HTERT RPE-1 (cell line): Measurements from ENCODE around the gene DPP9.

Source experiments
- in situ Hi-C: fragments of 300-500 bp; cut with MboI; formaldehyde crosslinking; loops from 4 replicates; pipeline ENCODE4 v1.14.3; 2020; ENCODE audit warnings: low sequenced_read_pairs

DPP9 gene

DNA sequence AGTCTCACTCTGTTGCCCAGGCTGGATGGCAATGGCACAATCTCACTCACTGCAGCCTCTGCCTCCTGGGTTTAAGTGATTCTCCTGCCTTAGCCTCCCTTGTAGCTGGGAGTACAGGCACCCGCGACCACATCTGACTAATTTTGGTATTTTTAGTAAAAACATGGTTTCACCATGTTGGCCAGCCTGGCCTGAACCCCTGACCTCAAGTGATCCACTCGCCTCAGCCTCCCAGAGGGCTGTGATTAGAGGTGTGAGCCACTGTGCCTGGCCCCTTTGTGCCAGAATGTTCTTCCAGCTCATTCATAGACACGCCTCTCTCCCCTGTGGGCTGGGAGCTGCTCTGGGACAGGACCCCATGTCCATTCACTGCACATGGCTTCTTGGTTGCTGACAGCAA is 62.6 kb downstream of the DPP9 start:
- in situ Hi-C loops: no loop called here

DNA sequence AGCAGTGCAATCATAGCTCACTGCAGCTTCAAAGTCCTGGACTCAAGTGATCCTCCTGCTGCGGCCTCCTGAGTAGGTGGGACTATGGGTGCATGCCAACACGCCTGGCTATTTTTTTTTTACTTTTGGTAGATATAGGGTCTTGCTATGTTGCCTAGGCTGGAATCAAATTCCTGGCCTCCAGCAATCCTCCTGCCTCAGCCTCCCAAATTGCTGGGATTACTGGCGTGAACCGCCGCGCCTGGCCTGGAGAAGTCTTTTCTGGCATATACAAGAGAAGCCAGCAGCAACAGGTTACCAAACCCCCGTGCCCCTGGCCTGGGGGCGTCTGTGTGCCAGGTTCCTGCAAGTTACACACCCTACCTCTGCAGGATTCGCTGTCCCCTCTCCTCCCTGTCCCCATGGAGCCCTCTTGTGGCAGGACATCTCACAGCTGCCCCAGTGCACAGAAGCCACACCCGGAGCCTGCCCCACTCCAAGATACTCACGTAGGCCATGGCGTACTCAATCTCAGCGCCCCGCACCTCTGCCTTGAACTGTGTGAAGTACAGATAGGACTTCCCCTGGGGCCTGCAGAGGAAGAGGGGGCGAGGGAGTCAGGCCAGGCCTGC is 63.4 kb downstream of the DPP9 start:
- in situ Hi-C loops: no loop called here

DNA sequence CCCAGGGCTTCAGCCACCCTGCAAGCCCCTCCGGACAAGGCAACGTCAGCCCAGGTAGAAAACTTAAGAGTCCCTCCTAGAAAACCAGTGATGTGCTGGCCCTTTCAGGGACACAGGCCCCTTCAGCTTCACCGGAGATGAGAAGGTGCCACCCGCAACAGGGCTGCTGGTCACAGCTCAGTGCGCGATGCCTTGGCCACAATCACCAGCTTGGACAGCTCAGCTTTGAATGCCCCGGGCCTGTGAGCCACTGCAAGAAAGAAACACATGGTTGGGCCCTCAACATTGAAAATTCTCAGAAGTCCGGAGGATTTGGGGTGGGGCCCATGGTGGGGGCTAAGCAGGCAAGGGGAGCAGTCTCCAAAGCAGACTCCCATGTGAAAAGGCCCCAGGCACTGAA is 65.8 kb downstream of the DPP9 start:
- in situ Hi-C loops: no loop called here

DNA sequence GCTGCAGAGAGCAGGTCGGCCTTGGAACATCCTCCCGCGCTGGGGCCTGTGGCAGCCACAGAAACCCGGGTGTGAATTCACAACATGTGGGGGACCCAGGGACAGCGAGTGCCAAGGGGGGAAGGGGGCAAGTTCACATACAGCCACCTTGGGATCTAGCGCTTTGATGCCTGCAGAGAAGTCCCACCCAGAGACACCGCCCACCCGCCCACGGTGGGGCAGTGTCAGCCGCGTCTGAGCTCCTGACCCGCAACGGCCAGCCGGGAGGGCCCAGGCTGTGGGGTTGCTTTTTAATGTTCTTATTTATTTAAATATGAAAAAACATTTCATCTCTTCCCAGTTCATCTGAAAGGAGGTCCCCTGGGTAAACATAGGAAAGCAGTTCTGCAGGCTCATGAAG is 66.4 kb downstream of the DPP9 start:
- in situ Hi-C loops: no loop called here

DNA sequence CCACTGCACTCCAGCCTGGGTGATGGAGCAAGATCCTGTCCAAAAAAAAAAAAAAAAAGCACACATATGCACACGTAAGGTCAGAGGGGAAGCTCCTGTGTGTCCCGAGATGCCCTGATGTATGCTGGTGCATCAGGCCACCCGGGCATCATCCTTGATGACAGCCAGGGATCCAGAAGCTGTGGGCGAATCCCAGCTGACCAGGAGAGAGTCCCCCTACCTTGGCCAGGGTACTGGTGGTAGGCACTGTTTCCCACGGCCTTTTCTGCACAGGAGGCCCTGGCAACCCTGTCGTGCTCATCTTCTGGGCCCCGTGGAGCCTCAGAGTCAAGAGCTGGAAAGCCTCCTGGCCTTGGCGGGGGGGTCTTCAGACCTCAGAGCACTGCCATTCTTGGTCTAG is 67.5 kb downstream of the DPP9 start:
- in situ Hi-C loops: no loop called here

DNA sequence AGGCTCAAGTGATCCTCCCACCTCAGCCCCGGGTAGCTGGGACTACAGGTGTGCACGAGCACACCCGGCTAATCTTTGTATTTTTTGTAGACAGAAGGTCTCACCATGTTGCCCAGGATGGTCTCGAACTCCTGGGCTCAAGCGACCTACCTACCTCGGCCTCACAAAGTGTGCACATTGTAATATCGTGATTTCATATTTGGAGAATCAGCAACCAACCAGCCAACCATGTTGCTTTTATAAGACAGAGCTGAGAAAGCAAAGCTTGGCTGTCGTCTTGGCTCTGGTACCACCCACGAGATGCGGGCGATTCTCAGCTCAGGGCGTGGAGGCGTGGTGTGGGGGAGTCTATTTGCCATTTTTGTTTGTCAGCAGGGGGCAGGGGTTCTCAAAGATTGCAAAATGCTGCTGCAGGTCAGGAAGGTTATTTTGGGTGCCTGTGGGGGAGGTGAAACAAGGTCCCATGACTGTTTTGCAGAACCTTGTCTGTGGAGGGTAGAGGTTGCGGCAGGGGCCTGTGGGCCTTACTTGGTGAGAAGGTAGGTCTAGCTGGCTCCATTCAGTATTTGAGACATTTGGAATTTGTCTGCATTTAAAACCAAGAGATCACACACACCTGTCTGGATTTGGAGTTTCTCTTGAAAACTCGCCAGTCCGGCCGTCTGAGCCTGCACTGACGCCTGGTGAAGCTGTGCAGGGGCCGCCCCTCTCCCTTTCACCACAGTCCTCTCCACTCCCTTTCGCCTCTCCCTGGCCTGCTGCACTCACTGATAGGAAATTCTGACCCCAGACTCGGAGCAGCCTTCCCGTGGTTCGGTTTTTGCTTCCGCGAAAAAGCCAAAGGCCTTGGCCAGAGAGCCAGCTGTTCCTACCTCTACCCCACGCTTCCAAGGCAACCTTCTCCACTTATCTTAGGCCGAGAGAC is 68.9 kb downstream of the DPP9 start:
- in situ Hi-C loops: no loop called here

DNA sequence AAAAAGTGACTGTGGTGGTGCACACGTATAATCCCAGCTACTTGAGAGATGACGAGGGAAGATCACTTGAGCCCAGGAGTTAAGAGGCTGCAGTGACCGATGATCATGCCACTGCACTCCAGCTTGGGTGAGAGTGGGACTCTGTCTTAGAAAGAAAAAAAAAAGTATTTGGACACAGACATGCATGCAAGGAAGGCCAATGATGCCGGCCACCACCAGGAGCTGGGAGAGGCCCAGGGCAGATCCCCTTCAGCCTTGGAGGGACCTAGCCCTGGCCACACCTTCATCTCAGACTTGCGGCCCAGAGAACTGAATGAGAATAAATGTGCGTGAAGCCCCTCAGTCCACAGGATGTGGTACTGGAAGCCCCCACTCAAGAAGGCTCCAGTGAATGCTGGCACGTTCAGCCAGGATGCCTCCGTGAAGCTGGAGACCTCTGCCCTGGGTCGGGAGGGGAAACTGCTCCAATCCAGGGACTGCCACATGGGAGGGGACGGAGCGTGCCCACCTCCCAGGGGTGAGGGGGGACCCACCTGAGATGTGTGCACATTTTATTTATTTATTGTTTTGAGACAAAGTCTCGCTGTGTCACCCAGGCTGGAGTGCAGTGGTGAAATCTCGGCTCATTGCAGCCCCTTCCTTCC is 69.7 kb downstream of the DPP9 start:
- in situ Hi-C loops: no loop called here

DNA sequence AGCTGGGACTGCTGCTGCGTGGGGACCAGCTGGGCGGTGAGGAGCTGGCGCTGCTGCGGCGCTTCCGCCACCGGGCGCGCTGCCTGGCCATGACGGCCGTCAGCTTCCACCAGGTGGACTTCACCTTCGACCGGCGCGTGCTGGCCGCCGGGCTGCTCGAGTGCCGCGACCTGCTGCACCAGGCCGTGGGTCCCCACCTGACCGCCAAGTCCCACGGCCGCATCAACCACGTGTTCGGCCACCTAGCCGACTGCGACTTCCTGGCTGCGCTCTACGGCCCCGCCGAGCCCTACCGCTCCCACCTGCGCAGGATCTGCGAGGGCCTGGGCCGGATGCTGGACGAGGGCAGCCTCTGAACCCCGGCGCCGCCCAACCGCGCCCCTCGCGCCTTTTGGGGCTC is 71.6 kb downstream of the DPP9 start:
- in situ Hi-C loops: no loop called here

DNA sequence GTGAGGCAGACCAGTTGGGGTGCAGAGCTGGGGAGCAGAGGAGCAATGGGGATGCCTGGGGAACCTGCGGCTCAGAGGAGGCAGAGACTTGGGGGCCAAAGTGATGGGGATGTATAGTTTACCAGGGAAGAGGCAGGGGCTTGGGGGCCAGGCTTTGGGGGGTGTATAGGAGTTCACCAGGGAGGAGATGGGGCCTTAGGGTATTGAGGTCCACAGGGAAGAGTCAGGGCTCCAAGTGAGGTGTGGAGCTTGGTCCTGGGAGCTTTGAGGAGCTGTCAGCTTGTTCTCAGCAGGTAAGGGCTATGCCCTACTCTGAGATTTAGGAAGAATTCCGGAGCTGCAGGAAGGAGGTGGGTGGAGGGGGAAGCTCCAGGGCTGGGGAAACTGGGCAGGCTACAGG is 73.5 kb downstream of the DPP9 start:
- in situ Hi-C loops: no loop called here

DNA sequence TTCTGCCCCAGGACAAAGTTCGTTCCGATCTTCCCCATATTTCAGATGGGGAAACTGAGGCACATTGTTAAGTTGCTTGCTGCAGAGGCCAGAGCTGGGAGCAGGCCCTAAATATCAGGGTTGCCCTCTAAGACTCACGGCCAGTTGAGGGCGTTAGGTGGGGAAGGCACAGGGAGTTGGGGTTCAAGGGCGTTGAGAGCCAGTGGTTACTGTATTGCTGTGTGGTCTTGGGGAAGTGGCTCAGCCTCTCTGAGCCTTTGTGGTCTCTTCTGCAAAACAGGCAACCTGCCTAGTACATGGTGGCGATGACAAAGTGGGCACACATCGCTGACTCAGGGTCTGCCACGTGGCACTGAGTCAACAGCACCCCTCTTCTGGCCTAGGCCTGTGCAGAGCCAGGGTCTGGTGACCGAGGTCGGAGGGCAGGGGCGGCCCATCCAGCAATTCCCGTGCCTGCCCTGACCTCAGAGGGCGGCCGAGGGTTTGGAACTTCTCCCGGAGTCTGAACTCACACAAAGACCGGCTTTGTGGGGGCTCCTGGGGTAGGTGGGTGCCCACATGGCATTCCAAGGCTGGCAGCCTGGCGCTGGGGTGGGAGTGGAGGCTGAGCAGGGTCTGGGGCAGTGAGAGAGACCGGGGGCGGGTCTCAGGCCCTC is 74.1 kb downstream of the DPP9 start:
- in situ Hi-C loops: no loop called here

DNA sequence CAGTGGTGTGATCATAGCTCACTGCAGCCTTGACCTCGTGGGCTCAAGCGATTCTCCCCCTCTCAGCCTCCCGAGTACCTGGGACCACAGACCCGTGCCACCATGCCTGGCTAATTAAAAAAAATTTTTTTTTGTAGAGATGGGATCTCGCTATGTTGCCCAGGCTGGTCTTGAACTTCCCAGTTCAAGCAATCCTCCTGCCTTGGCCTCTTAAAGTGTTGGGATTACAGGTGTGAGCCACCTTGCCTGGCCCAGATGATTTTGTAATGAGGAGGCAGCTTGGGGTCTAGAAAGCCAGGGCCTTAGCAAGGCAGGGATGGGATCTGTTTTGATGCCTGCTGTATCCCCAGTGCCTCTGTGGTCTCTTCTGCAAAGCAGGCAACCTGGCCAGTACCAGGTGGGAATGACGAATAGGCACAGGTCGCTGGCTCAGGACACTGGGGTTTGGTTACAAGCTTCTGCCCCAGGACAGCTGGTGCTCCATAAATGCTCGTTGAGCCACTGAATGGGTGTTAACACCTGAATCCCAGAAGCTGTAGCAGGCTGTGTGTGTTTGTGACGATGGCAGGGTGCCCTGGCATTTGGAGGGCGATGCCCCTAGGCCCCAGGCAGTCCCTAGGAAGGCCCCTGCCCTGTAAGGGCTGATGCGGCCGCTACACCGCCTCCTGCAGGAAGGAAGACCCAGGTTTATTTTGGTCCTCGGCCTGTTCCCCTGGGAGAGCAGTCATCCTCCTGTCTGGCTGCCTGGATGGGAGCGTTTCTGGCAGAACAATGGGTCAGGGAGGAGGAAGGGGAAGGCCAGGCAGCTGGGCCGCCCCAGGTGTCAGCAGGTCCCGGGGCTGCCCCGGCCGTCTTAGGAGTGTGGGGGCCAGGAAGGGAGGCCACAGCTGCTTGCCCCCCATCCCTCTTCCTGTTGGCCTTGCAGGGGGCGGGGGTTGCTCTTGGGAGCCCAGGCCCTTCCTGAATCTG is 75.7 kb downstream of the DPP9 start:
- in situ Hi-C loops: no loop called here

DNA sequence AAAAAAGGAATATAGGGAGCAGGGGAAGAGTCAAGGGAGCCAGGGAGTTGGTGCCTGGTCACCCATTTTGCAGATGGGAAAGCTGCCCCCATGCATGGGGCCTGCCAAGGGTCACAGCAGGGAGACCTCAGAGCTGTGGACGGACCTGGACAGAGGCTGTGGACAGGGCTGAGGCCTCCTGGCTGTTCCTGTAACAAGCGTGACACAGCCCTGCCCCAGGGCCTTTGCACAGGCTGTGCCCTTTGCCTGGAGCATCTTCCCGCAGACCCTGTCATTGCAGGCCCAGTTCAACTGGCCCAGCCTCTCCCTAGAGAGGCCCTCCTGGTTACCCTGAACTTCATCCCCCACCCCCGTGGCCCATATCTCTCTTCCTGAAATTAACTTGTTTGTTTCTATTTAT is 77.9 kb downstream of the DPP9 start:
- in situ Hi-C loops: no loop called here

DNA sequence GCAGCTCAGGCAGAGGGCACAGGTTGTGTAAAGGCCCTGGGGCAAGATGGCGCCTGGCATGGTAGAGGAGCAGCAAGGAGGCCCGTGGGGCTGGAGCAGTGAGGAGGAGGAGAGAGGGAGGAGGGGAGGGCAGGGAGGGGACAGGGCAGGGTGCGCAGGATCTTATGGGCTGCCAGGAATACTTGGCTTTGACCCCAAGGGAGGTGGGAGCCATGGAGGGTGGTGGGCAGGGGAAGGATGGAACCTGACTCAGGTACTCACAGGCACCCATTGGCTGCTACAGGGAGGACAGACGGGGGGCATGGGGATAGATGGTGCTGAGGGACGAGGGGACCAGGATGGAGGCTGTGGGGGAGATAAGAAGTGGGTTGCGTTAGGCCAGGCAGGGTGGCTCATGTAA is 81.0 kb downstream of the DPP9 start:
- in situ Hi-C loops: no loop called here

DNA sequence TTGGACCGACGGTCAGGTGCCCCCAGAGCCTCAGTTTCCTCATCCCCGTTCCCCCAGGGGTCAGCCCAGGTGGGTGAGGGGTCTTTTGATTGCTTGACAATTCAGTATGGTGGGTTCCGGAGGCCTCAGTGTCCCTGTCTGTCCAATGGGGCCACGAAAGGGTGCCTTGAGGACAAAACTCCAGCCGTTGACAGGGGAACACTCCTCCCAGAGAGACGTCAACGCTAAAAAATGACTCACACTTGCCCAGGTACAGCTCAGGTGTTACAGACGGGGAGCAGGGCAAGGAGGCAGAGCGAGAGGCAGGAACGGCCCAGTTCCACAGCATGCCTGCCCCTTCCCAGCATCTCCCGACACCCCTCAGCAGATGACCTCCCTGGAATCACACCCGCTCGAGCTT is 82.5 kb downstream of the DPP9 start:
- in situ Hi-C loops: no loop called here

DNA sequence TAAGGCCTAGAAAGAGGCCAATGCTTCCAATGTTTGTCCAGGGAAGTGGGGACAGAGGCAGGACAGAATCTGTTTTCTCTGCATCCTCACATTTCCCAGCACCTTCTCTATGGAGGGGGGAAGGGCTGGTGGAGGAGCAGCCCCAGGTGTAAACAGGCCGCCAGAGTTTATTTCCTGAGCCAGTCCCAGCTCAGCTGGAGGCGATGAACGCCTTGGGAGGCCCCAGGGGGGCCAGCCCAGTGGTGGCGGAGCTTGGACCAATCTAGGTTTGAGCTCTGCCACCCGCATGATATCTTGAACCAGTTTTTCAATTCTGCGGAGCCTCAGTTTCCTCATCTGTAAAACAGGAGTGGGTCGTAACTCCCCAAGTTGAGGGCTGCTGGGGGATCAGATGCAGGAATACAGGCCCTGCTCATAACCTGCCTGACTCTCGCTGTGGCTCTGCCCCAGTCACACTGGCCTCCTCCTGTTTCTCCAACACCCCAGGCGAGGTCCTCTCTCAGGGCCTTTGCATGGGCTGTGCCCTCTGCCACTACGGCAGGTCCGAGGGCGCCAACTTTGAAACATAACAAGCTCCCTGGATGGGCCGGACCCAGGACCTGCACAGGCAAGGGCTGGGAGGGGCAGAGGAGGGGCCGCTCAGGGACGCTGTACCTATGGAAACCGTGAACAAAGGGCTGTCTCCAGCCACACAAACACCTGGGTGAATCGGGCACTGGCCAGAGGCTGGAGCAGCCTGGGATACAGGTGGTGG is 83.2 kb downstream of the DPP9 start:
- in situ Hi-C loops: no loop called here

DNA sequence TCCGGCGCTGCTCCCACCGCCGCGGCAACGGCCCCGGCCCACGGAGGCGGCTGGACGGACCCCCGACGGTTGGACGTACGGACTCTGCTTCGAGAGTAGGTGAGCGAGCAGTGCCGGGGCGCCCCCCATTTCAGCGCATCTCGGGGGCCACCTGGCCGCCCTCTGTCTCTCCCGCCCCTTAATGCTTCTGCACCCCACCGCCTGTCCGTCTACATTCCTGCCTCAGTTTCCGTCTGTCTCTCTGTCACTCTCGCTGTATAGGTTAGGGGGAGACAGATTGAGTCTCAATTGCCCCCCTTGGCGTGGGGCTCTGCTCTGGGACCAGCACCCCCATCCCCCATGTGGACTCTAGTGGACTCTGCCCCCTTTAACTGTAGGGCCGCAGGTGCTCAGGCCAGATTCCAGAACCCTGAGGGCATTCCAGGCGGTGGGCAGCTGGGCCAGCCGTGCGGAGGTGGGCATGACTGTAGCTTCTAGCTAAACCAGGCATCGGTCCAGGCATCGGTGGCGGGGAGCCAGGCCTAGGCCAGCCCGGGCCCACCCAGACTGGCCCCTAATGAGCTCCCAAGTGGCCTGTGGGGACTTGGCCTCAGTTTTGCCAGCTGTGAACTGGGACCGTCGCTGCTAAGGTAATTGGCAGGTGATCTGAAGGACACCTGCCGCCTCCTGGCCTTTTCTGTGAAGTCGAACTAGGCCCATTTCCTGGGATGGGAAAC is 84.0 kb downstream of the DPP9 start:
- in situ Hi-C loops: no loop called here

DNA sequence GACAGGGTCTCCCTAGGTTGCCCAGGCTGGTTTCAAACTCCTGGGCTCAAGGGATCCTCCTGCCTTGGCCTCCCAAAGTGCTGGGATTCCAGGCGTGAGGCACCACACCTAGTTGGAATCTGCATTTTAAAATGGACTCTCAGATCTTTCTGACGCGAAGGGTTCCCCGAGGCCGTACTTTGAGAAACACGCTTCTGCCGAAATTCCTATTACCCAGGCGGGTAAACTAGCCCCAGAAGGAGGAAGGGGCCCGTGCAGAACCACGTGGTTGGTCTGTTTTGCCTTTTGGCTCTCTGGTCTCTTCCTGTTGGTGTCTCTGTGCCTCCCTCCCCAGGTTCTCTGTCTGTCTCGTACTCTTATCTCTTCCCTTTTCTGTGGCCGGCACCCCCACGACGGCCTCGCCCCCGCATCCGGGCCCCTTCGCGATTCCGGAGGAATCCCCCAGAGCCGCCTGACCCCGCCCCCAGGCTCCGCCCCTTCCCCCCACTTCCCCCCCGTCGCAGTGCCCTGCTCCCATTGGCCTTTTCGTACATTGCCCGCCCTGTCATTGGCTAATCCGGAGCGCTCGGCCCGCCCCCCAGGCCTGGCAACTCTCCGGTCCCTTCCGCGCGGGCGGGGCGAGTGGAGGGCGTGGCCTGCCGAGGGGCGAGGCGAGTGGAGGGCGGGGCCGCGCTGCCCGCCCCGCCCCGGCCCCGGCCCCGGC is 84.7 kb downstream of the DPP9 start, which contains the start of gene TNFAIP8L1:
Gene TNFAIP8L1 (plus strand): TSS at position 689 of the 703 bp plus-strand sequence. CDS start 12,354 bp downstream, outside the sequence.
- in situ Hi-C loops: no loop called here

DNA sequence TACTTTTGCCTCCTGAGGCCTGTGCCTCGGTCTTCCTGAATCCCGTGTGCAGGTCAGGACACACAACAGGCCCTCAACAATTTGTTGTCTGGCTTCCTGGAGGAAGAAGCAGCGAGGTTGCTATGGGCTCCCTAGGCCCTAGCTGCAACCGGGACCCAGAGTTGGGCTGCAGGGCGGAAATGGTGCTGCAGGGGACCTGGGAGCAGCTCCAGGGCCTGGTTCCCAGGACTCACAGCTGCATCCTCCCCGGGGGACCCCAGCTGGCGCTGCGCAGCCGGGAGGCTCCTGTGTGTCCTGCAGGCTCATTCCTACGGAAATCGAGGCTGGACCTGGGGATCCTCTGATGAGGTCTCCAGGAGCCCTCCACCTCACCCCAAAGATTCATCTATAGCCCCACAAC is 85.3 kb downstream of the DPP9 start:
- in situ Hi-C loops: no loop called here
